HCT116 (cell line): Measurements from ENCODE around the gene OSBPL1A. TPM values are rescaled to one million over a fixed set of nuclear protein-coding genes. Genes with fewer than 3 reads are reported as not detected.

Experiments
- ATAC-seq: fragments of 200-7000 bp; cut with Tn5 transposase; 2 replicates; pipeline ENCODE4 v1.9.1; 2020; ENCODE audit warnings: mild to moderate bottlenecking, moderate library complexity
- BruUV-seq: library from RNA; stranded (reverse); fragments of 400-500 nt; replicated peaks from 2 replicates; lab custom pipeline; 2021; lab: Mats Ljungman, UMichigan
- CTCF ChIA-PET: fragments of 300-600 bp; sonication (Branson Sonifier 250); formaldehyde crosslinking; loops from one replicate; lab custom pipeline; 2021; ENCODE audit warnings: antibody characterized with exemption; lab: Charles Lee
- POLR2A ChIA-PET: fragments of 300-600, 350-600 bp; sonication (Branson Sonifier 250); formaldehyde crosslinking; loops from one replicate; lab custom pipeline; 2021; ENCODE audit warnings: antibody characterized with exemption; lab: Charles Lee
- RAD21 ChIA-PET, 2 experiments: fragments of 300-600 bp; sonication (Branson Sonifier 250); formaldehyde crosslinking; loops; one replicate each; lab custom pipeline; 2023; ENCODE audit warnings: low total read pairs in 2 of 2; ENCODE audit not compliant: uncharacterized antibody in 2 of 2, unreplicated experiment in 2 of 2, low non-redundant PET in 1 of 2; lab: Charles Lee
- DNase-seq: peaks from one replicate; pipeline ENCODE4 v3.0.0-alpha.2; 2010; ENCODE audit warnings: low read depth, low spot score
- H2AFZ ChIP-seq: fragments of 200-600 bp; shearing (Covaris generic), sonication (generic); 2 replicates; pipeline ENCODE4 v1.6.1; 2017; ENCODE audit warnings: low read depth, mixed run types, mixed read lengths, antibody characterized with exemption, low read length; ENCODE audit not compliant: poor library complexity, severe bottlenecking
- H3K27ac ChIP-seq: 2 replicates; pipeline ENCODE4 v1.5.1; 2012; ENCODE audit warnings: low read depth, low read length
- H3K27me3 ChIP-seq: fragments of 200-600 bp; sonication (generic); 2 replicates; pipeline ENCODE4 v1.6.1; 2016; ENCODE audit warnings: mixed run types, low read length, mixed read lengths; ENCODE audit not compliant: insufficient read depth
- H3K36me3 ChIP-seq, 2 experiments: fragments of 200-500 bp in 1 of 2; fragments of 200-600 bp in 1 of 2; sonication (Bioruptor generic) in 1 of 2; sonication (generic) in 1 of 2; 2 replicates each; pipeline versions ENCODE4 v1.5.1 to v1.6.1; 2014 to 2016; ENCODE audit warnings: low read length in 2 of 2, inconsistent platforms in 1 of 2, mixed read lengths in 1 of 2, mixed run types in 1 of 2; ENCODE audit not compliant: insufficient read depth in 2 of 2, control insufficient read depth in 1 of 2
- H3K4me1 ChIP-seq, 2 experiments: fragments of 200-600 bp in 1 of 2; sonication (generic) in 1 of 2; 2 replicates each; pipeline versions ENCODE4 v1.5.1 to v1.6.1; 2012 to 2017; ENCODE audit warnings: low read length in 2 of 2, inconsistent platforms in 1 of 2, mild to moderate bottlenecking in 1 of 2, mixed read lengths in 1 of 2, mixed run types in 1 of 2, moderate library complexity in 1 of 2; ENCODE audit not compliant: insufficient read depth in 2 of 2, control insufficient read depth in 1 of 2
- H3K4me2 ChIP-seq: fragments of 200-600 bp; sonication (generic); 2 replicates; pipeline ENCODE4 v1.6.1; 2017; ENCODE audit warnings: mixed run types, low read length, mixed read lengths
- H3K4me3 ChIP-seq, 2 experiments: fragments of 200-600 bp in 1 of 2; sonication (generic) in 1 of 2; replicated peaks in 1 of 2; 2 replicates each; pipeline ENCODE4 v1.5.1; 2011 to 2016; ENCODE audit warnings: low read length in 2 of 2, control low read depth in 1 of 2, low read depth in 1 of 2, mild to moderate bottlenecking in 1 of 2, mixed read lengths in 1 of 2, mixed run types in 1 of 2
- H3K79me2 ChIP-seq: fragments of 200-600 bp; sonication (generic); 2 replicates; pipeline ENCODE4 v1.6.1; 2017; ENCODE audit warnings: mild to moderate bottlenecking, mixed run types, low read length, moderate library complexity, mixed read lengths; ENCODE audit not compliant: insufficient read depth
- H3K9ac ChIP-seq: fragments of 200-600 bp; sonication (generic); 2 replicates; pipeline ENCODE4 v1.6.1; 2016; ENCODE audit warnings: low read length, mixed read lengths
- H3K9me2 ChIP-seq: fragments of 200-600 bp; sonication (generic), shearing (Covaris generic); 2 replicates; pipeline ENCODE4 v1.6.1; 2017; ENCODE audit warnings: mixed run types, mild to moderate bottlenecking, moderate library complexity; ENCODE audit not compliant: insufficient read depth
- H3K9me3 ChIP-seq, 2 experiments: fragments of 200-500 bp in 1 of 2; fragments of 200-600 bp in 1 of 2; sonication (Bioruptor generic) in 1 of 2; sonication (generic) in 1 of 2; 2 replicates each; pipeline ENCODE4 v1.6.1; 2014 to 2017; ENCODE audit warnings: low read length in 2 of 2, mixed read lengths in 2 of 2, inconsistent platforms in 1 of 2, low read depth in 1 of 2, mild to moderate bottlenecking in 1 of 2, mixed run types in 1 of 2, moderate library complexity in 1 of 2; ENCODE audit not compliant: control insufficient read depth in 1 of 2, insufficient read depth in 1 of 2
- H4K20me1 ChIP-seq: fragments of 200-600 bp; sonication (generic), shearing (Covaris generic); 2 replicates; pipeline ENCODE4 v1.6.1; 2017; ENCODE audit warnings: mixed run types, mild to moderate bottlenecking, moderate library complexity; ENCODE audit not compliant: insufficient read depth
- EGR1 ChIP-seq: IDR thresholded peaks from 2 replicates; pipeline ENCODE4 v1.6.1; 2012; ENCODE audit warnings: low read depth
- EZH2 ChIP-seq: fragments of 200-600 bp; sonication (generic); IDR thresholded peaks from 2 replicates; pipeline ENCODE4 v1.6.1; 2017; ENCODE audit warnings: antibody characterized with exemption, mixed run types
- EZH2phosphoT487 ChIP-seq: fragments of 200-600 bp; IDR thresholded peaks from 2 replicates; pipeline ENCODE4 v1.6.1; 2018; ENCODE audit warnings: antibody characterized with exemption, borderline replicate concordance
- FOSL1 ChIP-seq: IDR thresholded peaks from 2 replicates; pipeline ENCODE4 v1.6.1; 2012; ENCODE audit warnings: low read depth
- JUND ChIP-seq: IDR thresholded peaks from 2 replicates; pipeline ENCODE4 v1.6.1; 2012
- POLR2A ChIP-seq: IDR thresholded peaks from 2 replicates; pipeline ENCODE4 v1.7.0; 2011; ENCODE audit warnings: borderline replicate concordance; ENCODE audit not compliant: insufficient read depth, insufficient read length; ENCODE audit errors: extremely low read depth
- POLR2AphosphoS5 ChIP-seq: IDR thresholded peaks from 2 replicates; pipeline ENCODE4 v1.6.1; 2011; ENCODE audit warnings: mild to moderate bottlenecking, low read depth, low read length, moderate library complexity
- RAD21 ChIP-seq: IDR thresholded peaks from 2 replicates; pipeline ENCODE4 v1.6.1; 2012; ENCODE audit warnings: low read depth, mild to moderate bottlenecking
- SIN3A ChIP-seq: IDR thresholded peaks from 2 replicates; pipeline ENCODE4 v1.6.1; 2012; ENCODE audit warnings: low read depth
- SP1 ChIP-seq: IDR thresholded peaks from 2 replicates; pipeline ENCODE4 v1.6.1; 2012; ENCODE audit warnings: low read depth
- SRF ChIP-seq: IDR thresholded peaks from 2 replicates; pipeline ENCODE4 v1.6.1; 2012; ENCODE audit warnings: low read depth
- TCF7L2 ChIP-seq: IDR thresholded peaks from 2 replicates; pipeline ENCODE4 v1.7.0; 2011; ENCODE audit warnings: borderline replicate concordance, inconsistent platforms; ENCODE audit not compliant: insufficient read depth, insufficient read length; ENCODE audit errors: extremely low read depth
- YY1 ChIP-seq: IDR thresholded peaks from 2 replicates; pipeline ENCODE4 v1.6.1; 2011; ENCODE audit warnings: low read length, low read depth, moderate library complexity, mild to moderate bottlenecking; ENCODE audit not compliant: insufficient replicate concordance; ENCODE audit errors: extremely low read depth
- ZFX ChIP-seq: fragments of 450-650 bp; IDR thresholded peaks from 2 replicates; pipeline ENCODE4 v1.6.1; 2017
- intact Hi-C: fragments of 100-400 bp; cut with micrococcal nuclease; formaldehyde crosslinking; loops from 2 replicates; pipeline ENCODE4 v1.10.0; 2022
- total RNA-seq: library from RNA; stranded (reverse); gene quantifications from one replicate; pipeline ENCODE4 v1.2.1, GENCODE V29; 2021; ENCODE audit not compliant: unreplicated experiment
- TF ChIP-seq, protein P1 (sequence below): IDR thresholded peaks from 2 replicates; pipeline ENCODE4 v1.6.1; 2012; ENCODE audit warnings: low read depth
- TF ChIP-seq, protein P2 (sequence below), 3 experiments: fragments of 200-600 bp in 1 of 3; sonication (generic) in 1 of 3; IDR thresholded peaks in 2 of 3; conservative IDR thresholded peaks in 1 of 3; 2 replicates each; pipeline ENCODE4 v1.5.1; 2012 to 2017; ENCODE audit warnings: low read depth in 2 of 3, low read length in 2 of 3, antibody characterized with exemption in 1 of 3, borderline replicate concordance in 1 of 3, control low read depth in 1 of 3, mild to moderate bottlenecking in 1 of 3, mixed read lengths in 1 of 3, mixed run types in 1 of 3, moderate library complexity in 1 of 3; ENCODE audit not compliant: insufficient read depth in 1 of 3
- TF ChIP-seq, protein P3 (sequence below): IDR thresholded peaks from 2 replicates; pipeline ENCODE4 v1.6.1; 2011; ENCODE audit warnings: mild to moderate bottlenecking, low read length, moderate library complexity; ENCODE audit not compliant: insufficient replicate concordance; ENCODE audit errors: extremely low read depth
- TF ChIP-seq, protein P4 (sequence below): IDR thresholded peaks from 2 replicates; pipeline ENCODE4 v1.6.1; 2012
- TF ChIP-seq, protein P5 (sequence below): IDR thresholded peaks from 2 replicates; pipeline ENCODE4 v1.6.1; 2012

The OSBPL1A gene
- total RNA-seq, 1 experiment from 2014 or later: 18.9 TPM

DNA sequence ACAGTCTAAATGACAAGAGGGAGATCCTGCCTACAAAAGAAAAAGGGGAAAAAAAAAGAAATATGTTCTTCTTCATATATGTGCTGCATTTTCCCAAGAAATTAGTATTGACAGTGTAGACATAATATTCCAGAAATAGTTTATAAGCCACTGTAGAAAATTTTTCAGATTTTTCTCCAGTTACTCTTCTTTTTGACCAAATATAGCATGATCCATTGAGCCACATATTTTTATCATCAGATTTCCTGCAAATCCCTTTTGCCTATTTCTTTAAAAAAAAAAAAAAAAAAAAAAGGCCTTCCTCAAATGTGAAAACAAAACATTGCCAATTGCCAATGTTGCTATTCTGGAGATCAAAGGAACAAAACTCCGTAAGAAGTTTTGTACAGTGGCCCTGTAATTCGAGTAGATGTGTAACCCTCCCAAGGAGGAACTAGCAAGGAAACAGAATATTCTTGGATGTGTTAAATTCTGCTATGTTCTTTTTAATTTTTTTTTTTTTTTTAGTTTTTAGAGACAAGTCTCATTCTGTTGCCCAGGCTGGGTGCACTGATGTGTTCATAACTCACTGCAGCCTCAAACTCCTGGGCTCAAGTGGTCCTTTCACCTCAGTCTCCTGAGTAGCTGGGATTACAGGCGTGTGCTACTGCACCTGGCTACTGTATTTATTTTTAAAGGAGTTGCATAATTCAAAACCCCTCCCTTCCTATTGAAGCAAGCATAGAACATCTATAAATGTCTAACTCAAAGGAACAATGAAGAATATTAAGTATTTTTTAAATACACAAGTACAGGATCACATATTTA lies 271.3 kb downstream of the OSBPL1A start:
- Histone ChIP-seq H3K4me2 (no peak overlapping the region), H3K9me2 (no peaks in the 10 kb centered on the region), H3K79me2 (no peaks in the 10 kb centered on the region), H3K9me3 (no peaks in the 10 kb centered on the region), H3K9ac (no peak overlapping the region), H3K27ac (no peak overlapping the region), H4K20me1 (no peaks in the 10 kb centered on the region), H3K27me3 (no peaks in the 10 kb centered on the region), H3K4me1 (peaks cover 0 to 2% of the 10 kb centered on the region in 2 experiments; a peak in 1 of 4 replicates), H3K36me3 (peaks cover 0 to 2% of the 10 kb centered on the region in 2 experiments; a peak in 1 of 4 replicates), H2AFZ (no peak overlapping the region), H3K4me3 (no peak overlapping the region)
- POLR2A ChIA-PET: no interaction called here
- BruUV-seq: no TSS peak
- ATAC-seq (no peak), DNase-seq (no peak)
- intact Hi-C loops: no loop called here
- TF ChIP-seq, protein P1, sequence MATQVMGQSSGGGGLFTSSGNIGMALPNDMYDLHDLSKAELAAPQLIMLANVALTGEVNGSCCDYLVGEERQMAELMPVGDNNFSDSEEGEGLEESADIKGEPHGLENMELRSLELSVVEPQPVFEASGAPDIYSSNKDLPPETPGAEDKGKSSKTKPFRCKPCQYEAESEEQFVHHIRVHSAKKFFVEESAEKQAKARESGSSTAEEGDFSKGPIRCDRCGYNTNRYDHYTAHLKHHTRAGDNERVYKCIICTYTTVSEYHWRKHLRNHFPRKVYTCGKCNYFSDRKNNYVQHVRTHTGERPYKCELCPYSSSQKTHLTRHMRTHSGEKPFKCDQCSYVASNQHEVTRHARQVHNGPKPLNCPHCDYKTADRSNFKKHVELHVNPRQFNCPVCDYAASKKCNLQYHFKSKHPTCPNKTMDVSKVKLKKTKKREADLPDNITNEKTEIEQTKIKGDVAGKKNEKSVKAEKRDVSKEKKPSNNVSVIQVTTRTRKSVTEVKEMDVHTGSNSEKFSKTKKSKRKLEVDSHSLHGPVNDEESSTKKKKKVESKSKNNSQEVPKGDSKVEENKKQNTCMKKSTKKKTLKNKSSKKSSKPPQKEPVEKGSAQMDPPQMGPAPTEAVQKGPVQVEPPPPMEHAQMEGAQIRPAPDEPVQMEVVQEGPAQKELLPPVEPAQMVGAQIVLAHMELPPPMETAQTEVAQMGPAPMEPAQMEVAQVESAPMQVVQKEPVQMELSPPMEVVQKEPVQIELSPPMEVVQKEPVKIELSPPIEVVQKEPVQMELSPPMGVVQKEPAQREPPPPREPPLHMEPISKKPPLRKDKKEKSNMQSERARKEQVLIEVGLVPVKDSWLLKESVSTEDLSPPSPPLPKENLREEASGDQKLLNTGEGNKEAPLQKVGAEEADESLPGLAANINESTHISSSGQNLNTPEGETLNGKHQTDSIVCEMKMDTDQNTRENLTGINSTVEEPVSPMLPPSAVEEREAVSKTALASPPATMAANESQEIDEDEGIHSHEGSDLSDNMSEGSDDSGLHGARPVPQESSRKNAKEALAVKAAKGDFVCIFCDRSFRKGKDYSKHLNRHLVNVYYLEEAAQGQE: no peak
- no peak for TF ChIP-seq TCF7L2
- TF ChIP-seq, protein P2, sequence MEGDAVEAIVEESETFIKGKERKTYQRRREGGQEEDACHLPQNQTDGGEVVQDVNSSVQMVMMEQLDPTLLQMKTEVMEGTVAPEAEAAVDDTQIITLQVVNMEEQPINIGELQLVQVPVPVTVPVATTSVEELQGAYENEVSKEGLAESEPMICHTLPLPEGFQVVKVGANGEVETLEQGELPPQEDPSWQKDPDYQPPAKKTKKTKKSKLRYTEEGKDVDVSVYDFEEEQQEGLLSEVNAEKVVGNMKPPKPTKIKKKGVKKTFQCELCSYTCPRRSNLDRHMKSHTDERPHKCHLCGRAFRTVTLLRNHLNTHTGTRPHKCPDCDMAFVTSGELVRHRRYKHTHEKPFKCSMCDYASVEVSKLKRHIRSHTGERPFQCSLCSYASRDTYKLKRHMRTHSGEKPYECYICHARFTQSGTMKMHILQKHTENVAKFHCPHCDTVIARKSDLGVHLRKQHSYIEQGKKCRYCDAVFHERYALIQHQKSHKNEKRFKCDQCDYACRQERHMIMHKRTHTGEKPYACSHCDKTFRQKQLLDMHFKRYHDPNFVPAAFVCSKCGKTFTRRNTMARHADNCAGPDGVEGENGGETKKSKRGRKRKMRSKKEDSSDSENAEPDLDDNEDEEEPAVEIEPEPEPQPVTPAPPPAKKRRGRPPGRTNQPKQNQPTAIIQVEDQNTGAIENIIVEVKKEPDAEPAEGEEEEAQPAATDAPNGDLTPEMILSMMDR (IDR thresholded peaks at IDR 0.05 in 2 of 3, conservative IDR thresholded peaks at IDR 0.05 in 1 of 3; ENCODE audit: borderline replicate concordance in 1 of 3, insufficient read depth in 1 of 3, low read depth in 2 of 3, low read length in 2 of 3): no peak
- TF ChIP-seq, protein P3, sequence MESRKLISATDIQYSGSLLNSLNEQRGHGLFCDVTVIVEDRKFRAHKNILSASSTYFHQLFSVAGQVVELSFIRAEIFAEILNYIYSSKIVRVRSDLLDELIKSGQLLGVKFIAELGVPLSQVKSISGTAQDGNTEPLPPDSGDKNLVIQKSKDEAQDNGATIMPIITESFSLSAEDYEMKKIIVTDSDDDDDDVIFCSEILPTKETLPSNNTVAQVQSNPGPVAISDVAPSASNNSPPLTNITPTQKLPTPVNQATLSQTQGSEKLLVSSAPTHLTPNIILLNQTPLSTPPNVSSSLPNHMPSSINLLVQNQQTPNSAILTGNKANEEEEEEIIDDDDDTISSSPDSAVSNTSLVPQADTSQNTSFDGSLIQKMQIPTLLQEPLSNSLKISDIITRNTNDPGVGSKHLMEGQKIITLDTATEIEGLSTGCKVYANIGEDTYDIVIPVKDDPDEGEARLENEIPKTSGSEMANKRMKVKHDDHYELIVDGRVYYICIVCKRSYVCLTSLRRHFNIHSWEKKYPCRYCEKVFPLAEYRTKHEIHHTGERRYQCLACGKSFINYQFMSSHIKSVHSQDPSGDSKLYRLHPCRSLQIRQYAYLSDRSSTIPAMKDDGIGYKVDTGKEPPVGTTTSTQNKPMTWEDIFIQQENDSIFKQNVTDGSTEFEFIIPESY: no peak
- no peak for TF ChIP-seq POLR2A
- TF ChIP-seq YY1: no peak
- TF ChIP-seq FOSL1: no peak
- no peak for TF ChIP-seq JUND
- TF ChIP-seq, protein P4, sequence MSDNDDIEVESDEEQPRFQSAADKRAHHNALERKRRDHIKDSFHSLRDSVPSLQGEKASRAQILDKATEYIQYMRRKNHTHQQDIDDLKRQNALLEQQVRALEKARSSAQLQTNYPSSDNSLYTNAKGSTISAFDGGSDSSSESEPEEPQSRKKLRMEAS: no peak
- no peak for TF ChIP-seq EZH2phosphoT487
- no peak for TF ChIP-seq EZH2
- no peak for TF ChIP-seq SP1
- TF ChIP-seq RAD21: no peak
- TF ChIP-seq POLR2AphosphoS5: no peak
- no peak for TF ChIP-seq ZFX
- no peak for TF ChIP-seq EGR1
- TF ChIP-seq, protein P5, sequence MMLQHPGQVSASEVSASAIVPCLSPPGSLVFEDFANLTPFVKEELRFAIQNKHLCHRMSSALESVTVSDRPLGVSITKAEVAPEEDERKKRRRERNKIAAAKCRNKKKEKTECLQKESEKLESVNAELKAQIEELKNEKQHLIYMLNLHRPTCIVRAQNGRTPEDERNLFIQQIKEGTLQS: no peak
- no peak for TF ChIP-seq SRF
- TF ChIP-seq SIN3A: no peak
- RAD21 ChIA-PET: no interaction called here
- CTCF ChIA-PET: no interaction called here
